Motor neuron (in vitro differentiated cells): ENCODE data around the gene DHDDS. TPM values are rescaled to one million over a fixed set of nuclear protein-coding genes. Genes with fewer than 3 reads are reported as not detected.

Source experiments
- total RNA-seq, 8 experiments: library from RNA; unstranded; fragments of 300-600 nt; gene quantifications; 2 replicates each; pipeline versions ENCODE4 v1.2.3 to v1.2.4, GENCODE V29; 2022

DHDDS gene
- total RNA-seq, 8 experiments from 2014 or later = 42.7 to 86.2 (median 53.1) TPM

Other genes starting within 250 kb of the DHDDS start
- gene CATSPER4, start 241.7 kb upstream of the DHDDS start, total RNA-seq = under 1 TPM in 2 of 8 experiments, not detected in 6; 0.08 to 0.52 TPM
- 10 to 100 TPM in 7 of 8 experiments, 1 to 10 TPM in 1; 8.6 to 39.1 (median 19.6) TPM for gene CEP85, start 198.1 kb upstream of the DHDDS start, total RNA-seq
- 100 to 1,000 TPM in 1 of 8 experiments, 10 to 100 TPM in 7; 34.1 to 125 (median 45.5) TPM for gene SH3BGRL3, start 152.2 kb upstream of the DHDDS start, total RNA-seq
- 10 to 100 TPM in 6 of 8 experiments, 1 to 10 TPM in 2; 5.0 to 28.2 (median 13.7) TPM for gene UBXN11, start 125.7 kb upstream of the DHDDS start, total RNA-seq
- under 1 TPM in 3 of 8 experiments, not detected in 5; 0.49 to 0.76 (median 0.71) TPM for gene CD52, start 114.4 kb upstream of the DHDDS start, total RNA-seq
- gene CRYBG2, start 78.2 kb upstream of the DHDDS start, total RNA-seq = 1 to 10 TPM in 5 of 8 experiments, under 1 TPM in 3; 0.25 to 3.5 (median 2.1) TPM
- 1 to 10 TPM in 1 of 8 experiments, under 1 TPM in 4, not detected in 3; 0.27 to 1.4 (median 0.63) TPM for gene ZNF683, start 59.6 kb upstream of the DHDDS start, total RNA-seq
- gene LIN28A, start 21.5 kb upstream of the DHDDS start, total RNA-seq = 10 to 100 TPM in 1 of 8 experiments, 1 to 10 TPM in 3, under 1 TPM in 4; 0.14 to 66.0 (median 2.9) TPM
- 1,000 to 10,000 TPM in 1 of 8 experiments, 100 to 1,000 TPM in 7; 105 to 1,573 (median 517) TPM for gene HMGN2, start 40.1 kb downstream of the DHDDS start, total RNA-seq
- 10 to 100 TPM in 2 of 8 experiments, 1 to 10 TPM in 6; 1.5 to 11.7 (median 6.0) TPM for gene RPS6KA1, start 97.4 kb downstream of the DHDDS start, total RNA-seq